ENCODE data around the gene SLC35D1. TPM values are rescaled to one million over a fixed set of nuclear protein-coding genes. Genes with fewer than 3 reads are reported as not detected.

Gene SLC35D1
- total RNA-seq = 1 to 10 TPM; 3.3 to 7.7 (median 5.1) TPM
- 1 to 10 TPM; 1.9 to 3.5 TPM for polyA plus RNA-seq

- peak; percentile 68 to 83 (median 80) for ATAC-seq
- peak; percentile 66 to 88 (median 74) for DNase-seq
- peaks cover 12 to 25% (median 20%) of the 10 kb centered on the region in 3 donors for H3K4me1 ChIP-seq
- TF ChIP-seq CTCF (IDR thresholded peaks at IDR 0.05) = no peak
- peak within 1 kb of the TSS; percentile 65 to 83 (median 80) for H3K4me3 ChIP-seq
- no peaks in the 10 kb centered on the region for H3K9me3 ChIP-seq
- H3K27me3 ChIP-seq = no peaks in the 10 kb centered on the region
- no peak for FAIRE-seq
- WGBS, 2 donors = 0 to 1% methylated on average over 70 to 73 of the region's 73 CpGs
- H3K36me3 ChIP-seq = no peaks in the 10 kb centered on the region
- H3K27ac ChIP-seq = peak within 1 kb of the TSS; percentile 93 to 97 (median 96)
- intact Hi-C loops (cut with DNase I) = no loop called here
Measured at GRCh38 chr1:67053785-67054772, at the start of gene SLC35D1. Gene SLC35D1 (minus strand): TSS chr1:67054148. CDS start chr1:67054013, 135 bp downstream.

GRCh38 chr1:67103548-67103947 lies 49.6 kb upstream of the SLC35D1 start:
- Histone ChIP-seq H3K27me3 (no peaks in the 10 kb centered on the region), H3K36me3 (no peaks in the 10 kb centered on the region), H3K9me3 (no peaks in the 10 kb centered on the region), H3K4me3 (no peak overlapping the region), H3K27ac (no peak overlapping the region), H3K4me1 (no peaks in the 10 kb centered on the region)
- no peak for TF ChIP-seq CTCF (IDR thresholded peaks at IDR 0.05)
- FAIRE-seq = no peak
- ATAC-seq = no peak
- DNase-seq = no peak
- WGBS, 2 donors = 84 to 89% methylated on average over 1 of the region's 1 CpG
- intact Hi-C loops (cut with DNase I) = no loop called here

GRCh38 chr1:67100833-67101232 lies 46.9 kb upstream of the SLC35D1 start:
- ATAC-seq (no peak), FAIRE-seq (no peak), DNase-seq (no peak)
- intact Hi-C loops (cut with DNase I) = no loop called here
- Histone ChIP-seq H3K4me1 (no peaks in the 10 kb centered on the region), H3K27ac (no peak overlapping the region), H3K4me3 (no peak overlapping the region), H3K27me3 (no peaks in the 10 kb centered on the region), H3K9me3 (no peaks in the 10 kb centered on the region), H3K36me3 (no peaks in the 10 kb centered on the region)
- TF ChIP-seq CTCF (IDR thresholded peaks at IDR 0.05) = no peak
- 46 to 52% methylated on average over 3 of the region's 3 CpGs for WGBS, 2 donors

- Histone ChIP-seq H3K4me1 (no peaks in the 10 kb centered on the region), H3K4me3 (no peak overlapping the region), H3K9me3 (no peaks in the 10 kb centered on the region), H3K27me3 (no peaks in the 10 kb centered on the region), H3K27ac (no peak overlapping the region), H3K36me3 (no peaks in the 10 kb centered on the region)
- FAIRE-seq = no peak
- intact Hi-C loops (cut with DNase I) = no loop called here
- TF ChIP-seq CTCF (IDR thresholded peaks at IDR 0.05) = no peak
- ATAC-seq = no peak
- no peak for DNase-seq
Measured at GRCh38 chr1:67097305-67097704, 43.4 kb upstream of the SLC35D1 start.

GRCh38 chr1:67094191-67094590 lies 40.2 kb upstream of the SLC35D1 start:
- no peak for ATAC-seq

More at GRCh38 chr1:67094191-67094590, 40.2 kb upstream of the SLC35D1 start:
- no peak for TF ChIP-seq CTCF (IDR thresholded peaks at IDR 0.05)
- intact Hi-C loops (cut with DNase I) = no loop called here
- no peaks in the 10 kb centered on the region for H3K4me1 ChIP-seq
- H3K27me3 ChIP-seq = no peaks in the 10 kb centered on the region
- H3K36me3 ChIP-seq = no peaks in the 10 kb centered on the region
- no peak for FAIRE-seq
- H3K4me3 ChIP-seq = no peak overlapping the region
- DNase-seq = no peak
- H3K27ac ChIP-seq = no peak overlapping the region
- no peaks in the 10 kb centered on the region for H3K9me3 ChIP-seq
- 88 to 97% methylated on average over 2 of the region's 2 CpGs for WGBS, 2 donors
